ENCODE results near the gene KRTAP3-3. TPM values are rescaled to one million over a fixed set of nuclear protein-coding genes. Genes with fewer than 3 reads are reported as not detected.

The KRTAP3-3 gene
- total RNA-seq, 1 experiment from 2014 or later = not detected

- H3K36me3 Mint-ChIP-seq (ENCODE audit: insufficient read depth in 1 of 3, low read depth in 3 of 3) = no peaks in the 10 kb centered on the region
- H3K4me3 Mint-ChIP-seq = no peak overlapping the region
- no peak for TF ChIP-seq CTCF (conservative IDR thresholded peaks at IDR 0.05)
Measured at GRCh38 chr17:40950176-40950575, 43.8 kb downstream of the KRTAP3-3 start.

More at GRCh38 chr17:40950176-40950575, 43.8 kb downstream of the KRTAP3-3 start:
- no peak overlapping the region for H3K23ac ChIP-seq (ENCODE audit: insufficient read length, low read depth, low read length)
- no peak overlapping the region for H2AK5ac ChIP-seq (ENCODE audit: insufficient read length, low read length)
- no peak overlapping the region for H2BK20ac ChIP-seq (ENCODE audit: low read depth, low read length, poor library complexity, severe bottlenecking)
- H3K27ac ChIP-seq (ENCODE audit: insufficient read length, low read depth, low read length) = no peak overlapping the region
- no peaks in the 10 kb centered on the region for H3K4me1 ChIP-seq (ENCODE audit: insufficient read depth, low read length)
- Mint-ChIP-seq H3K9me3 (no peaks in the 10 kb centered on the region), H3K27ac (0 out of 7 replicates have a peak overlapping the region, but pooled peaks of 1 of the 3 experiments have one; percentile 59), H3K4me1 (peaks cover 0 to 11% of the 10 kb centered on the region in 2 experiments; a peak in 3 of 4 replicates), H3K27me3 (ENCODE audit: low read depth) (no peaks in the 10 kb centered on the region; the same call in 1 of the 2 replicates)
- H2AFZ ChIP-seq (ENCODE audit: low read length) = no peak overlapping the region
- no peak overlapping the region for H2BK120ac ChIP-seq (ENCODE audit: low read depth, low read length, poor library complexity, severe bottlenecking)
- no peak overlapping the region for H3K4me2 ChIP-seq (ENCODE audit: insufficient read depth, insufficient read length, low read length)
- H4K8ac ChIP-seq (replicated peaks; ENCODE audit: insufficient read length, low read depth, low read length) = no peak overlapping the region
- no peak overlapping the region for H3T11ph ChIP-seq (ENCODE audit: low read length)
- H3K79me1 ChIP-seq (ENCODE audit: insufficient read depth, low read depth, low read length, poor library complexity, severe bottlenecking) = no peaks in the 10 kb centered on the region
- DNase-seq = no peak
- no peaks in the 10 kb centered on the region for H3K9me3 ChIP-seq (ENCODE audit: control insufficient read depth, low read depth, low read length)
- no peak overlapping the region for H3K18ac ChIP-seq (ENCODE audit: insufficient read length, low read depth, low read length)
- H3K23me2 ChIP-seq (ENCODE audit: insufficient read length, low read depth, low read length, poor library complexity, severe bottlenecking) = no peaks in the 10 kb centered on the region
- H3K4ac ChIP-seq (ENCODE audit: low read depth, low read length) = no peak overlapping the region
- WGBS (ENCODE audit: extremely low coverage, insufficient read length, low lambda C conversion rate) = no CpG with 5 or more reads among the region's 7 CpGs
- no peak overlapping the region for H4K5ac ChIP-seq (ENCODE audit: insufficient read length, low read depth, low read length)
- H3K79me2 ChIP-seq (ENCODE audit: insufficient read depth, low read length) = no peaks in the 10 kb centered on the region
- no peak overlapping the region for H3K9ac ChIP-seq (ENCODE audit: extremely low read depth, insufficient read length, low read length)
- no peak overlapping the region for H2BK15ac ChIP-seq (ENCODE audit: low read depth, low read length)
- H4K91ac ChIP-seq (ENCODE audit: insufficient read length, low read depth, low read length) = no peak overlapping the region
- no peaks in the 10 kb centered on the region for H3K27me3 ChIP-seq (ENCODE audit: insufficient read depth, low read length)
- no peak overlapping the region for H3K14ac ChIP-seq (ENCODE audit: insufficient read depth, low read length)
- H3K56ac ChIP-seq (ENCODE audit: insufficient read length, low read depth, low read length) = no peak overlapping the region
- H4K20me1 ChIP-seq (ENCODE audit: control insufficient read depth, insufficient read depth, insufficient read length) = no peaks in the 10 kb centered on the region
- H2BK5ac ChIP-seq (ENCODE audit: insufficient read length, low read length) = no peak overlapping the region
- H2BK12ac ChIP-seq (ENCODE audit: insufficient read length, low read depth, low read length) = no peak overlapping the region

Measured in H9 (cell line).